Measurements from ENCODE around the gene CDKN2B. TPM values are rescaled to one million over a fixed set of nuclear protein-coding genes. Genes with fewer than 3 reads are reported as not detected.

The CDKN2B gene
- total and polyA plus RNA-seq, 2 of the 13 experiments (the other 11 are each of a cell fraction or from before 2014, with no cell fraction given) = 1.4 to 1.5 TPM

GRCh38 chr9:21969011-21969940, 39.8 kb downstream of the CDKN2B start:
- POLR2A ChIA-PET = no interaction called here
- H3K4me1 ChIP-seq (ENCODE audit: insufficient read depth, low read length) = peaks cover 16% of the 10 kb centered on the region
- no peak overlapping the region for H3K4me3 ChIP-seq (replicated peaks in 1 of 3; ENCODE audit: insufficient read depth in 1 of 3, low read depth in 2 of 3, low read length in 3 of 3)
- H3K27me3 ChIP-seq (ENCODE audit: control insufficient read depth in 1 of 2, insufficient read depth in 2 of 2, low read length in 2 of 2) = peaks cover 5 to 36% of the 10 kb centered on the region in 2 experiments; a peak in 3 of 5 replicates
- H3K9me3 ChIP-seq (ENCODE audit: low read length) = no peaks in the 10 kb centered on the region
- H2AFZ ChIP-seq (ENCODE audit: low read length) = no peak overlapping the region
- ATAC-seq (no peak), DNase-seq (ENCODE audit: low spot score) (no peak), FAIRE-seq (no peak)
- H3K27ac ChIP-seq (ENCODE audit: extremely low read length, insufficient read depth, low read length) = no peak overlapping the region
- H3K36me3 ChIP-seq (replicated peaks in 1 of 2; ENCODE audit: control insufficient read depth in 1 of 2, insufficient read depth in 2 of 2, low read length in 2 of 2) = no peaks in the 10 kb centered on the region
- no peaks in the 10 kb centered on the region for H3K79me2 ChIP-seq (ENCODE audit: insufficient read depth, low read length)
- TF ChIP-seq JDP2 (CRISPR knock-in tag; IDR thresholded peaks at IDR 0.05; ENCODE audit: borderline replicate concordance) (no peak), SMAD9 (CRISPR knock-in tag; IDR thresholded peaks at IDR 0.05) (no peak), ZNF232 (CRISPR knock-in tag; IDR thresholded peaks at IDR 0.05; ENCODE audit: borderline replicate concordance) (no peak), ZNF296 (CRISPR knock-in tag; conservative IDR thresholded peaks at IDR 0.05) (no peak), TOE1 (CRISPR knock-in tag; IDR thresholded peaks at IDR 0.05) (no peak), GATAD1 (CRISPR knock-in tag; IDR thresholded peaks at IDR 0.05) (no peak), CENPT (CRISPR knock-in tag; IDR thresholded peaks at IDR 0.05; ENCODE audit: low read depth) (no peak), ZNF34 (CRISPR knock-in tag; IDR thresholded peaks at IDR 0.05; ENCODE audit: borderline replicate concordance) (no peak), ZNF883 (CRISPR knock-in tag; IDR thresholded peaks at IDR 0.05; ENCODE audit: not compliant biosample characterization) (no peak), SP2 (CRISPR knock-in tag; IDR thresholded peaks at IDR 0.05) (no peak), ARNT2 (CRISPR knock-in tag; IDR thresholded peaks at IDR 0.05; ENCODE audit: low read depth) (no peak), BRD4 (CRISPR knock-in tag; IDR thresholded peaks at IDR 0.05) (no peak), HDAC1 (CRISPR knock-in tag; IDR thresholded peaks at IDR 0.05) (no peak), MLX (CRISPR knock-in tag; IDR thresholded peaks at IDR 0.05) (no peak)
- TF ChIP-seq, protein P1, sequence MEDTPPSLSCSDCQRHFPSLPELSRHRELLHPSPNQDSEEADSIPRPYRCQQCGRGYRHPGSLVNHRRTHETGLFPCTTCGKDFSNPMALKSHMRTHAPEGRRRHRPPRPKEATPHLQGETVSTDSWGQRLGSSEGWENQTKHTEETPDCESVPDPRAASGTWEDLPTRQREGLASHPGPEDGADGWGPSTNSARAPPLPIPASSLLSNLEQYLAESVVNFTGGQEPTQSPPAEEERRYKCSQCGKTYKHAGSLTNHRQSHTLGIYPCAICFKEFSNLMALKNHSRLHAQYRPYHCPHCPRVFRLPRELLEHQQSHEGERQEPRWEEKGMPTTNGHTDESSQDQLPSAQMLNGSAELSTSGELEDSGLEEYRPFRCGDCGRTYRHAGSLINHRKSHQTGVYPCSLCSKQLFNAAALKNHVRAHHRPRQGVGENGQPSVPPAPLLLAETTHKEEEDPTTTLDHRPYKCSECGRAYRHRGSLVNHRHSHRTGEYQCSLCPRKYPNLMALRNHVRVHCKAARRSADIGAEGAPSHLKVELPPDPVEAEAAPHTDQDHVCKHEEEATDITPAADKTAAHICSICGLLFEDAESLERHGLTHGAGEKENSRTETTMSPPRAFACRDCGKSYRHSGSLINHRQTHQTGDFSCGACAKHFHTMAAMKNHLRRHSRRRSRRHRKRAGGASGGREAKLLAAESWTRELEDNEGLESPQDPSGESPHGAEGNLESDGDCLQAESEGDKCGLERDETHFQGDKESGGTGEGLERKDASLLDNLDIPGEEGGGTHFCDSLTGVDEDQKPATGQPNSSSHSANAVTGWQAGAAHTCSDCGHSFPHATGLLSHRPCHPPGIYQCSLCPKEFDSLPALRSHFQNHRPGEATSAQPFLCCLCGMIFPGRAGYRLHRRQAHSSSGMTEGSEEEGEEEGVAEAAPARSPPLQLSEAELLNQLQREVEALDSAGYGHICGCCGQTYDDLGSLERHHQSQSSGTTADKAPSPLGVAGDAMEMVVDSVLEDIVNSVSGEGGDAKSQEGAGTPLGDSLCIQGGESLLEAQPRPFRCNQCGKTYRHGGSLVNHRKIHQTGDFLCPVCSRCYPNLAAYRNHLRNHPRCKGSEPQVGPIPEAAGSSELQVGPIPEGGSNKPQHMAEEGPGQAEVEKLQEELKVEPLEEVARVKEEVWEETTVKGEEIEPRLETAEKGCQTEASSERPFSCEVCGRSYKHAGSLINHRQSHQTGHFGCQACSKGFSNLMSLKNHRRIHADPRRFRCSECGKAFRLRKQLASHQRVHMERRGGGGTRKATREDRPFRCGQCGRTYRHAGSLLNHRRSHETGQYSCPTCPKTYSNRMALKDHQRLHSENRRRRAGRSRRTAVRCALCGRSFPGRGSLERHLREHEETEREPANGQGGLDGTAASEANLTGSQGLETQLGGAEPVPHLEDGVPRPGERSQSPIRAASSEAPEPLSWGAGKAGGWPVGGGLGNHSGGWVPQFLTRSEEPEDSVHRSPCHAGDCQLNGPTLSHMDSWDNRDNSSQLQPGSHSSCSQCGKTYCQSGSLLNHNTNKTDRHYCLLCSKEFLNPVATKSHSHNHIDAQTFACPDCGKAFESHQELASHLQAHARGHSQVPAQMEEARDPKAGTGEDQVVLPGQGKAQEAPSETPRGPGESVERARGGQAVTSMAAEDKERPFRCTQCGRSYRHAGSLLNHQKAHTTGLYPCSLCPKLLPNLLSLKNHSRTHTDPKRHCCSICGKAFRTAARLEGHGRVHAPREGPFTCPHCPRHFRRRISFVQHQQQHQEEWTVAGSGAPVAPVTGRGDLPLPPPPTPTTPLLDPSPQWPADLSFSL (CRISPR knock-in tag; IDR thresholded peaks at IDR 0.05) = no peak
- H4K20me1 ChIP-seq (ENCODE audit: insufficient read depth, low read length) = no peaks in the 10 kb centered on the region
- intact Hi-C loops (cut with micrococcal nuclease; ENCODE audit: unreplicated experiment) (no loop called here), in situ Hi-C loops (cut with HindIII; ENCODE audit: extremely low pct_ligation_motif_present, low pct_unique_long_range_greater_than_20kb) (no loop called here)
- WGBS (ENCODE audit: low lambda C conversion rate) = 61% methylated on average over 28 of the region's 28 CpGs
- no peak overlapping the region for H3K9ac ChIP-seq (ENCODE audit: insufficient read depth, low read depth, low read length)
- CTCF ChIA-PET (ENCODE audit: low intra/inter-chr PET ratio, low total read pairs) = no interaction called here
- no peak overlapping the region for H3K4me2 ChIP-seq (ENCODE audit: low read depth, low read length)
- no TSS peak for BruUV-seq (replicated peaks)
